Hepatocyte (in vitro differentiated cells): ENCODE measurements around the gene PRKG1.

Experiments used
- EZH2phosphoT487 ChIP-seq: fragments of 200-600 bp; sonication (generic); IDR thresholded peaks from one replicate; pipeline ENCODE4 v1.6.1; 2018; ENCODE audit warnings: antibody characterized with exemption, mild to moderate bottlenecking, low read depth, moderate library complexity; ENCODE audit not compliant: unreplicated experiment, severe bottlenecking
- TF ChIP-seq, protein P1 (sequence below): fragments of 200-600 bp; sonication (generic); IDR thresholded peaks from 2 replicates; pipeline ENCODE4 v1.5.1; 2016; ENCODE audit warnings: antibody characterized with exemption, mild to moderate bottlenecking; ENCODE audit not compliant: poor library complexity

DNA sequence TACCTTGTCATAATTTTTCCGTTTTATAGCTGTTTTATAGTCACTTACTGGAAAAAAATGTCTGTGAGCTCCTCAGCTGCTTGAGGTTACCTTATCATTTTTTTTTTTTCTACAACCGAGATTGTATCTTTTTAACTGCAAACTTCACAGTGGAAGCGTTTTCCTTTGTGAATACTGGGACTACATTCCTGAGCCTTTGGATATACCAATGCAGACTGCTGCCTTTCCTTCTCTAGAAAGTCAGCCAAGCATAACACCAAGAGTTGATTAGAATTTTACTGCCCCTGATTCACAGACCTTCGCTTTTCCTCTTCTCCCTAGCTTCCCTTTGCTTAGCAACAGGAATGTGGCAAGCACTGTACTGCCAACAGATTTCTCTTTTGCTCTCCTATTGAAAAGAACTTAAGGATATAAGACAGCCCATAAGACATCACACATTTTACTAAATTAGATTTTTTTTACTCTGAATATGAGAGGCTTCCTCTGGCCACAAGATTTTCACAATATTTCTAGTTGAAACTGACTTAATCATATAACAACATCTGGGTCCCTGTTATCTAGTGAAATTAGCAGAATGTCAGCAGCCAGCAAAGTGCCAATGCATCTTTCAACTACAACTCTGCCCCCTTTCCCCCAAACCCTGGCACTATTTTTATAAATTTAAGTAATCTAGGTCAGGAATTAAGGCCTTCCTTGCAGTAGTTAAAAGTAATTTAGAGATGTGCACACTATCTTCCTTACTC, 170.6 kb downstream of the PRKG1 start:
- TF ChIP-seq, protein P1, sequence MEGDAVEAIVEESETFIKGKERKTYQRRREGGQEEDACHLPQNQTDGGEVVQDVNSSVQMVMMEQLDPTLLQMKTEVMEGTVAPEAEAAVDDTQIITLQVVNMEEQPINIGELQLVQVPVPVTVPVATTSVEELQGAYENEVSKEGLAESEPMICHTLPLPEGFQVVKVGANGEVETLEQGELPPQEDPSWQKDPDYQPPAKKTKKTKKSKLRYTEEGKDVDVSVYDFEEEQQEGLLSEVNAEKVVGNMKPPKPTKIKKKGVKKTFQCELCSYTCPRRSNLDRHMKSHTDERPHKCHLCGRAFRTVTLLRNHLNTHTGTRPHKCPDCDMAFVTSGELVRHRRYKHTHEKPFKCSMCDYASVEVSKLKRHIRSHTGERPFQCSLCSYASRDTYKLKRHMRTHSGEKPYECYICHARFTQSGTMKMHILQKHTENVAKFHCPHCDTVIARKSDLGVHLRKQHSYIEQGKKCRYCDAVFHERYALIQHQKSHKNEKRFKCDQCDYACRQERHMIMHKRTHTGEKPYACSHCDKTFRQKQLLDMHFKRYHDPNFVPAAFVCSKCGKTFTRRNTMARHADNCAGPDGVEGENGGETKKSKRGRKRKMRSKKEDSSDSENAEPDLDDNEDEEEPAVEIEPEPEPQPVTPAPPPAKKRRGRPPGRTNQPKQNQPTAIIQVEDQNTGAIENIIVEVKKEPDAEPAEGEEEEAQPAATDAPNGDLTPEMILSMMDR, result no peak
- TF ChIP-seq EZH2phosphoT487, result no peak
